Fibroblast of peridontal ligament (primary cell): ENCODE data around the gene RIIAD1.
A peak's percentile ranks its signal among the peaks of the same experiment; 100 is the strongest.
"Not testable (repeated sequence)": the region's sequence is repeated elsewhere in the genome, so short reads cannot be mapped to it uniquely, and the experiment has no call there.

ENCODE experiments used
- DNase-seq: peaks from one replicate; pipeline ENCODE4 v3.0.0-alpha.2; 2010; ENCODE audit errors: extremely low read depth

The RIIAD1 gene

GRCh38 chr1:151733995-151734394 lies 12.7 kb downstream of the RIIAD1 start:
- DNase-seq: not testable (repeated sequence)

- DNase-seq: no peak
Observed at GRCh38 chr1:151737026-151737425, 15.7 kb downstream of the RIIAD1 start.

GRCh38 chr1:151737479-151737878 lies 16.2 kb downstream of the RIIAD1 start:
- DNase-seq: no peak

GRCh38 chr1:151739590-151740355 lies 18.5 kb downstream of the RIIAD1 start:
- no peak for DNase-seq

- no peak for DNase-seq
Observed at GRCh38 chr1:151741516-151741915, 20.2 kb downstream of the RIIAD1 start.

GRCh38 chr1:151756291-151756690 lies 35.0 kb downstream of the RIIAD1 start:
- DNase-seq: no peak

GRCh38 chr1:151759241-151759640 lies 37.9 kb downstream of the RIIAD1 start:
- no peak for DNase-seq

GRCh38 chr1:151760597-151761385 lies 39.5 kb downstream of the RIIAD1 start:
- DNase-seq: no peak

GRCh38 chr1:151762941-151763921 lies 41.9 kb downstream of the RIIAD1 start, which contains the start of gene MRPL9:
Gene MRPL9, minus strand, starts transcription at chr1:151763496. Its CDS starts 17 bp downstream, at chr1:151763479.
- peak; percentile 66 for DNase-seq

- DNase-seq: peak; percentile 23
Observed at GRCh38 chr1:151763990-151764389, 42.7 kb downstream of the RIIAD1 start.

- DNase-seq: not testable (repeated sequence)
Observed at GRCh38 chr1:151768351-151769066, 47.2 kb downstream of the RIIAD1 start.

- DNase-seq: not testable (repeated sequence)
Observed at GRCh38 chr1:151769270-151769669, 47.9 kb downstream of the RIIAD1 start.

GRCh38 chr1:151773702-151774101 lies 52.4 kb downstream of the RIIAD1 start:
- peak; percentile 29 for DNase-seq

- DNase-seq: no peak
Observed at GRCh38 chr1:151774256-151774922, 53.1 kb downstream of the RIIAD1 start.

- DNase-seq: no peak
Observed at GRCh38 chr1:151775894-151776664, 54.8 kb downstream of the RIIAD1 start.

GRCh38 chr1:151776665-151777062 lies 55.3 kb downstream of the RIIAD1 start:
- DNase-seq: no peak

- DNase-seq: no peak
Observed at GRCh38 chr1:151777317-151777716, 56.0 kb downstream of the RIIAD1 start.
